RWPE1 (cell line): Measurements from ENCODE around the gene MOSPD3.

Source experiments
- CTCF ChIA-PET: fragments of 350-600 bp; sonication (Branson Sonifier 250); formaldehyde crosslinking; extraction: SDS; loops from one replicate; lab custom pipeline; 2021; lab: Yijun Ruan, JAX
- POLR2A ChIA-PET: fragments of 400-600 bp; formaldehyde crosslinking; extraction: SDS; loops from one replicate; lab custom pipeline; 2020; ENCODE audit warnings: antibody characterized with exemption; ENCODE audit not compliant: low non-redundant PET; lab: Yijun Ruan, JAX
- DNase-seq: peaks from one replicate; pipeline ENCODE4 v3.0.0; 2012; ENCODE audit warnings: low spot score
- H3K27ac ChIP-seq: fragments of 450-650 bp; 2 replicates; pipeline ENCODE4 v1.5.1; 2017
- TF ChIP-seq, protein P1 (sequence below): fragments of 450-650 bp; conservative IDR thresholded peaks from 2 replicates; pipeline ENCODE4 v1.5.1; 2017; ENCODE audit warnings: low read depth, mild to moderate bottlenecking

MOSPD3 gene

DNA sequence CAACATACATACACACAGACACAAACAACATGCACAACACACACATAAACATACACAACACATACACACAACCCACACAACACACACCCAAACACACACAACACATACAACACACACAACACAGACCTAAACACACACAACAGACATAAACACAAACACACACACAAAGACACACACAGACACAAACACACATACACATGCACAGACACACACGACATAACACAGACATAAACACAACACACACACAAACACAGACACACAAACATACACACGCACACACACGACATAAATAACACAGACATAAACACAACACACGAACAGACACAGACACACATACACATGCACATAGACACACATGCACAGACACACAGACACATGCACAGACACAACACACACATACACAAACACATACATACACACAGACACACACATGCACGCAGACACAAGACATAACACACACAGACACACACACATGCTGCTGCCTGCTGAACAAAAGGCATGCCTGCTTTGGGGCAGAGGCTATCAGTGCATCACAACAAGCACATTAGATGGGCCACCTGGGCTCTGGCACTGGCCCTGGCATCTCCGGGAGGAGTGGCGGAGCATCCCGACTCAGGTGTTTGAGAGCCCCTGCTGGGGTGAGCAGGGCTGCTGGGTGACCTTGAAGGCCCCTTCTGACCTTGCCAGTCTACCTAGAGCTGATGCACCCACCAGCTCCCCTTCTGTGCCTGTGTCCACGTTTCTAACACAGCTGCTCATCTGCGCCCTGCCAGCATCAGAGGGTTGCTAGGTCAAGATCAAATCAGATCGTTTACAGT lies 31.7 kb upstream of the MOSPD3 start:
- ChIA-PET CTCF (interaction anchor here (1.3 kb wide), 1 partner anchor 16 kb away, joined by 4 read pairs; no protein-coding TSS in a partner anchor), POLR2A (no interaction called here)
- no peak for DNase-seq
- peak overlapping the region; percentile 92 for H3K27ac ChIP-seq
- TF ChIP-seq, protein P1, sequence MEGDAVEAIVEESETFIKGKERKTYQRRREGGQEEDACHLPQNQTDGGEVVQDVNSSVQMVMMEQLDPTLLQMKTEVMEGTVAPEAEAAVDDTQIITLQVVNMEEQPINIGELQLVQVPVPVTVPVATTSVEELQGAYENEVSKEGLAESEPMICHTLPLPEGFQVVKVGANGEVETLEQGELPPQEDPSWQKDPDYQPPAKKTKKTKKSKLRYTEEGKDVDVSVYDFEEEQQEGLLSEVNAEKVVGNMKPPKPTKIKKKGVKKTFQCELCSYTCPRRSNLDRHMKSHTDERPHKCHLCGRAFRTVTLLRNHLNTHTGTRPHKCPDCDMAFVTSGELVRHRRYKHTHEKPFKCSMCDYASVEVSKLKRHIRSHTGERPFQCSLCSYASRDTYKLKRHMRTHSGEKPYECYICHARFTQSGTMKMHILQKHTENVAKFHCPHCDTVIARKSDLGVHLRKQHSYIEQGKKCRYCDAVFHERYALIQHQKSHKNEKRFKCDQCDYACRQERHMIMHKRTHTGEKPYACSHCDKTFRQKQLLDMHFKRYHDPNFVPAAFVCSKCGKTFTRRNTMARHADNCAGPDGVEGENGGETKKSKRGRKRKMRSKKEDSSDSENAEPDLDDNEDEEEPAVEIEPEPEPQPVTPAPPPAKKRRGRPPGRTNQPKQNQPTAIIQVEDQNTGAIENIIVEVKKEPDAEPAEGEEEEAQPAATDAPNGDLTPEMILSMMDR = no peak

DNA sequence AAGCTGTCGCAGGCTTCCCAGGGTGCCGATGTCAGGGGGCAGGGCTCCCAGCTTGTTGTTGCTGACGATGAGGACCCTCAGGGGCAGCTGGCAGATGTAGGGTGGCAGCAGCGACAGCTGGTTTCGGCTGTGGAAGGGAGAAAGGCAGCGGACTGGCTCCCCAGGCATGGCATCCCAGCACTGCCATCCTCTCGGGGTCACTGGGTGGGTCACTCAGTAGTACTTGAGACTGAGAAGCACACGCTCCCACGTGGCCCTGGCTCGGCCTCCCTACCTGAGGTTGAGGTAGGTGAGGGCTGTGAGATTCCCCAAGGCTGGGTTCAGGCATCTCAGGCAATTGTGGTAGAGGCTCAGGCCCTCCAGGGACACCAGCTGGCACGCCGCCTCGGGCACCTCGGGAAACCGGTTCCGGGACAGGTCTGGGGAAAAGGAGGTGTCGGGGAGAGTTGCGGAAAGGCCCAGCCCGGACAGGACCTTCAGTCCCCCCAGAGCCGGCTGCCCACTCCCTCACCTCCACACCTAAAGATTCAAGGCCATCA lies 30.2 kb upstream of the MOSPD3 start:
- ChIA-PET CTCF (interaction anchor here (1.3 kb wide), 1 partner anchor 18 kb away, joined by 4 read pairs; no protein-coding TSS in a partner anchor), POLR2A (no interaction called here)
- DNase-seq = no peak
- TF ChIP-seq, protein P1 = no peak
- peak overlapping the region; percentile 92 for H3K27ac ChIP-seq

DNA sequence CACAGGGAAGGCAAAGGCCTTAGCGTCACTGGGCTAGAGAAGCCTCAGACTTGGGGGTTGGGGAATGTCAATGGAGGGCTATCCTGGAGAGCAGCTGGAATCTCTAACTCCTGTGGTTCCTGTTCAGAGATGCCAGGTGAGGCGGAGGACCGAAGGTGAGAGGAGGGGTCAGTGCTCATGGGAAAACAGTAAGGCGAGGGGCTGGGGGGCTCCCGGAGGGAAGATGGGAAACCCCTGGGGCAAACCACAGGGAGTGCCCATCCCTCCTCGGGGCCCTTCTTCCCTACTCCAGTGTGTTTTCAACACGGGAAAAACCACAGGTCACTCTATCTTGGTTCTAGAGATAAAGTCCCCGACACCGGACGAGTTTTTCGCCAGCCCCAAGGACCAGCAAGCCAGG lies 29.7 kb upstream of the MOSPD3 start:
- TF ChIP-seq, protein P1 = no peak
- DNase-seq = no peak
- ChIA-PET CTCF (interaction anchor here (0.9 kb wide), 1 partner anchor 11 kb away, joined by 3 read pairs; no protein-coding TSS in a partner anchor), POLR2A (no interaction called here)
- H3K27ac ChIP-seq = peak overlapping the region; percentile 92

DNA sequence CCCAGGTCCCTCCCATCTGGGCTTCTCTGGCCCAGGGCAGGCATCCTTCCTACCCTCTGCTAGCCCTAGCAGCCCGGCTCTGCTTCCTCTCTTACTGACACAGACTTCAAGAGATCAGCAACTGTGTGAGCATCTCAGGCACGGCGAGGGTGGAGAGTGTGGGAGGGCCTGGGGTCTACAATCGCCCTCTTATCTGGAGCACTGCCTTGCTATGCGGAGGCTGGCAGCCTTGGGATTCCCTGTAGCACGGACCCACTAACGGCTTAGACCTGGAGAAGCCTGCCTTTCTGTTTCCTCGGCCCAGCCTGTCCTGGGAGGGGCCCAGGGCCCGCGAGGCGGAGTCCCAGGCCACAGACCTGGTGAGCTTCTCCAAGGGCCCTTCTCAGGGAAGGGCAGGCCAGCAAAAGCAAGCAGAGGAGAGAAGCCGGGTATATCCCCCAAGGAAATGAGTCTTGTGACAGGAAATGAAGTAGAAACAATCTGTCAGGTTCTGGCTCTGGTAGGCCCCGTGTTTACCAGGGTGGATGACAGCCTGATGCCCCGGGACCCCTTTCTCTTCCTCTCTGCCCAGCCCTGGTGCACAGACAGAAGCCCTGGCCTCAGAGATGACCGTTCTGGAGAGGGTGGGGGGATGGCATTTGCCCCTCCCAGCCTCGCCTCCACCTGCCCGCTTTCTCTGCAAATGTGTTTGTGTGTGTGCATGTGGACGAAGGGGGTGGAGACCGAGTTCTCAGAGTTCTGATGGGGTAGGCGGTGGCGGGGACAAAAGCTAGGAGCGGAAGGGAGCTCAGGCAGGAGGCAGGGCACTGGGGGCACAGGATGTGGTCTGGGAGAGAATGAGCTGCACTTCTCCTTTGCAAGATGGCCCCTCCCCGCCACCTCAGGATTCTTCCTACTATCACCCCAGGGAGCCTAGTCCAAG lies 28.9 kb upstream of the MOSPD3 start:
- POLR2A ChIA-PET = no interaction called here
- no peak for DNase-seq
- TF ChIP-seq, protein P1 = no peak
- CTCF ChIA-PET = interaction anchor here (0.7 to 0.9 kb wide), 2 partner anchors 12 to 20 kb away, joined by 3 read pairs; no protein-coding TSS in a partner anchor
- peak overlapping the region; percentile 92 for H3K27ac ChIP-seq

DNA sequence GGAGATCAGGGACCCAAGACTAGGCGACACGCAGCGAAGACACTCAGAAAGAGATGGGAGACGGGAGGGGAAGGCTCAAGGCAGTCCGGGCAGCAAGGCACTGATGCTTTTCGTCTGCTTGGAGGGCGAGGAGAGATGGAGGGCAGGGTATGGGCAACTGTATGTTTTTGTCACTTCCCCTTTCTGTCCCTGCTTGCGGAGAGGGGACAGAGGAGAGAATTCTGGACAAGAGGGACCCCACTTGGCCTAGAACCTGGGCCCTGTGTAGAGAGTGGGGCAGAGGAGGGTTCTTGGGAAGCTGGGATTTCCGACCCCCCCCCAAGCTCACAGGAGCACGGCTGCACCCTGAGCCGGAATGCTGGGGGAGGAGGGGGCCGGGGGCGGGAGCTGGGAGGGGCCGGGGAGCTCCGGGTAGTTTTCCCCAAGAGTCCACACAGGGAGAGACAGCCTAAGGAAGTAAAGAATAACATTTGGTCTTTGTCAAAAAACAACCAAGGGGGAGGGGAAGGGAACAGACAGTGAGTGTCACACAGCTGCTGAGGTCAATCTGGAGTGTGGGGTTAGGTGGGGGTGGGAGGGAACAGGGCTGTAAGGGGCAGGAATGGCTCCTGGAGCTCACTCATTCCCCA lies 28.2 kb upstream of the MOSPD3 start:
- no peak for DNase-seq
- CTCF ChIA-PET = interaction anchor here (0.5 to 1.1 kb wide), 4 partner anchors 19 to 27 kb away, joined by 3 to 9 read pairs (median 4); no protein-coding TSS in a partner anchor
- H3K27ac ChIP-seq = peak overlapping the region; percentile 92
- TF ChIP-seq, protein P1 = no peak
- POLR2A ChIA-PET = interaction anchor here (0.9 to 1.4 kb wide), 2 partner anchors 13 to 28 kb away, joined by 4 to 7 read pairs; partner anchors contain the start of gene MOSPD3
